ENCODE results near the gene FAM187B.

Gene FAM187B

GRCh38 chr19:35195830-35196229, 32.7 kb downstream of the FAM187B start:
- TF ChIP-seq SUZ12 (IDR thresholded peaks at IDR 0.05) (no peak), CTBP1 (IDR thresholded peaks at IDR 0.05; ENCODE audit: borderline replicate concordance) (no peak), FOXK2 (IDR thresholded peaks at IDR 0.05) (no peak), BHLHE40 (IDR thresholded peaks at IDR 0.05; ENCODE audit: borderline replicate concordance) (no peak), L3MBTL2 (conservative IDR thresholded peaks at IDR 0.05) (no peak), LEF1 (IDR thresholded peaks at IDR 0.05; ENCODE audit: borderline replicate concordance) (no peak), ELF4 (IDR thresholded peaks at IDR 0.05) (no peak), HDGF (IDR thresholded peaks at IDR 0.05; ENCODE audit: borderline replicate concordance) (no peak), SP1 (IDR thresholded peaks at IDR 0.05) (no peak), FOXA1 (IDR thresholded peaks at IDR 0.05) (no peak), ARNT (IDR thresholded peaks at IDR 0.05) (no peak), TARDBP (IDR thresholded peaks at IDR 0.05) (no peak)
- TF ChIP-seq, protein P1, sequence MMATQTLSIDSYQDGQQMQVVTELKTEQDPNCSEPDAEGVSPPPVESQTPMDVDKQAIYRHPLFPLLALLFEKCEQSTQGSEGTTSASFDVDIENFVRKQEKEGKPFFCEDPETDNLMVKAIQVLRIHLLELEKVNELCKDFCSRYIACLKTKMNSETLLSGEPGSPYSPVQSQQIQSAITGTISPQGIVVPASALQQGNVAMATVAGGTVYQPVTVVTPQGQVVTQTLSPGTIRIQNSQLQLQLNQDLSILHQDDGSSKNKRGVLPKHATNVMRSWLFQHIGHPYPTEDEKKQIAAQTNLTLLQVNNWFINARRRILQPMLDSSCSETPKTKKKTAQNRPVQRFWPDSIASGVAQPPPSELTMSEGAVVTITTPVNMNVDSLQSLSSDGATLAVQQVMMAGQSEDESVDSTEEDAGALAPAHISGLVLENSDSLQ (IDR thresholded peaks at IDR 0.05), result no peak
- DNase-seq (ENCODE audit: extremely low spot score), result no peak
- ChIA-PET POLR2A (no interaction called here), CTCF (no interaction called here)

- ChIA-PET CTCF (no interaction called here), POLR2A (no interaction called here)
- TF ChIP-seq HDGF (IDR thresholded peaks at IDR 0.05; ENCODE audit: borderline replicate concordance) (no peak), ELF4 (IDR thresholded peaks at IDR 0.05) (no peak), FOXA1 (IDR thresholded peaks at IDR 0.05) (no peak), SP1 (IDR thresholded peaks at IDR 0.05) (no peak), FOXK2 (IDR thresholded peaks at IDR 0.05) (no peak), LEF1 (IDR thresholded peaks at IDR 0.05; ENCODE audit: borderline replicate concordance) (no peak), ARNT (IDR thresholded peaks at IDR 0.05) (no peak), TARDBP (IDR thresholded peaks at IDR 0.05) (no peak)
- TF ChIP-seq, protein P1 (IDR thresholded peaks at IDR 0.05), result no peak
- DNase-seq (ENCODE audit: extremely low spot score), result no peak
These were observed 34.2 kb downstream of the FAM187B start for GRCh38 chr19:35194012-35194984.

- POLR2A ChIA-PET, result no interaction called here
- DNase-seq (ENCODE audit: extremely low spot score), result no peak
- CTCF ChIA-PET, result no interaction called here
- TF ChIP-seq CTBP1 (IDR thresholded peaks at IDR 0.05; ENCODE audit: borderline replicate concordance), result no peak
- TF ChIP-seq ARNT (IDR thresholded peaks at IDR 0.05), result no peak
- no peak for TF ChIP-seq NFRKB (IDR thresholded peaks at IDR 0.05)
- TF ChIP-seq, protein P1 (IDR thresholded peaks at IDR 0.05), result no peak
- no peak for TF ChIP-seq L3MBTL2 (conservative IDR thresholded peaks at IDR 0.05)
- TF ChIP-seq FOXA1 (IDR thresholded peaks at IDR 0.05), result no peak
- no peak for TF ChIP-seq BHLHE40 (IDR thresholded peaks at IDR 0.05; ENCODE audit: borderline replicate concordance)
These were observed 43.7 kb downstream of the FAM187B start for GRCh38 chr19:35184884-35185283.

- ChIA-PET POLR2A (no interaction called here), CTCF (no interaction called here)
- DNase-seq (ENCODE audit: extremely low spot score), result no peak
- TF ChIP-seq ZNF384 (IDR thresholded peaks at IDR 0.05) (no peak), ARNT (IDR thresholded peaks at IDR 0.05) (no peak), SUZ12 (IDR thresholded peaks at IDR 0.05) (no peak)
- TF ChIP-seq, protein P1 (IDR thresholded peaks at IDR 0.05), result no peak
These were observed 44.3 kb downstream of the FAM187B start for GRCh38 chr19:35184267-35184666.

GRCh38 chr19:35181387-35181786, 47.2 kb downstream of the FAM187B start:
- no peak for DNase-seq (ENCODE audit: extremely low spot score)
- TF ChIP-seq, protein P1 (IDR thresholded peaks at IDR 0.05), result no peak
- TF ChIP-seq FOXM1 (IDR thresholded peaks at IDR 0.05; ENCODE audit: borderline replicate concordance) (no peak), HDGF (IDR thresholded peaks at IDR 0.05; ENCODE audit: borderline replicate concordance) (no peak), FOXA1 (IDR thresholded peaks at IDR 0.05) (no peak), L3MBTL2 (conservative IDR thresholded peaks at IDR 0.05) (no peak), LEF1 (IDR thresholded peaks at IDR 0.05; ENCODE audit: borderline replicate concordance) (no peak), ELF4 (IDR thresholded peaks at IDR 0.05) (no peak), FOXK2 (IDR thresholded peaks at IDR 0.05) (no peak), NFRKB (IDR thresholded peaks at IDR 0.05) (no peak), CTBP1 (IDR thresholded peaks at IDR 0.05; ENCODE audit: borderline replicate concordance) (no peak), BHLHE40 (IDR thresholded peaks at IDR 0.05; ENCODE audit: borderline replicate concordance) (no peak), TARDBP (IDR thresholded peaks at IDR 0.05) (no peak)
- POLR2A ChIA-PET, result no interaction called here
- CTCF ChIA-PET, result no interaction called here

All from HEK293T (cell line).